HG02870 (cell line): Measurements from ENCODE around the gene CCZ1B.
"Not testable (repeated sequence)": the region's sequence is repeated elsewhere in the genome, so short reads cannot be mapped to it uniquely, and the experiment has no call there.

ENCODE experiments used
- ATAC-seq: cut with Tn5 transposase; IDR thresholded peaks from one replicate; pipeline ENCODE4 v1.9.1; 2021; ENCODE audit warnings: mild to moderate bottlenecking, moderate library complexity; ENCODE audit not compliant: unreplicated experiment

CCZ1B gene

GRCh38 chr7:6749335-6749734 lies 76.7 kb downstream of the CCZ1B start:
- not testable (repeated sequence) for ATAC-seq
